HepG2 (cell line): ENCODE results near the gene FAM3B. TPM values are rescaled to one million over a fixed set of nuclear protein-coding genes. Genes with fewer than 3 reads are reported as not detected.

Experiments
- AKAP8 ChIP-seq: sonication (generic); formaldehyde crosslinking; IDR thresholded peaks from 2 replicates; pipeline ENCODE4 v1.5.1; 2020; ENCODE audit warnings: mild to moderate bottlenecking, missing genetic modification reagents
- ATF7 ChIP-seq, 2 experiments: fragments of 450-650 bp in 1 of 2; sonication (generic) in 1 of 2; formaldehyde crosslinking in 1 of 2; IDR thresholded peaks; 2 replicates each; pipeline versions ENCODE4 v1.4.0 to v1.6.1; 2016 to 2020; ENCODE audit warnings: antibody characterized with exemption in 1 of 2, mild to moderate bottlenecking in 1 of 2, missing genetic modification reagents in 1 of 2
- HIVEP1 ChIP-seq: sonication (generic); formaldehyde crosslinking; IDR thresholded peaks from 2 replicates; pipeline ENCODE4 v1.4.0; 2020; ENCODE audit warnings: mild to moderate bottlenecking, missing genetic modification reagents
- HMG20A ChIP-seq: IDR thresholded peaks from 2 replicates; pipeline ENCODE4 v1.6.1; 2016; ENCODE audit warnings: borderline replicate concordance
- HOXA3 ChIP-seq: sonication (generic); formaldehyde crosslinking; IDR thresholded peaks from 2 replicates; pipeline ENCODE4 v1.5.0; 2020; ENCODE audit warnings: missing genetic modification reagents
- RFXAP ChIP-seq: sonication (generic); formaldehyde crosslinking; IDR thresholded peaks from 2 replicates; pipeline ENCODE4 v1.4.0; 2020; ENCODE audit warnings: missing genetic modification reagents, borderline replicate concordance
- SAFB2 ChIP-seq: sonication (generic); formaldehyde crosslinking; IDR thresholded peaks from 2 replicates; pipeline ENCODE4 v1.5.1; 2020; ENCODE audit warnings: missing genetic modification reagents, low read depth, mild to moderate bottlenecking, borderline replicate concordance
- SP5 ChIP-seq: IDR thresholded peaks from 2 replicates; pipeline ENCODE4 v1.6.1; 2016; ENCODE audit warnings: low read depth, borderline replicate concordance
- SRF ChIP-seq: IDR thresholded peaks from 2 replicates; pipeline ENCODE4 v1.6.1; 2011; ENCODE audit warnings: mild to moderate bottlenecking, low read depth, low read length, moderate library complexity
- ZBTB21 ChIP-seq: sonication (generic); formaldehyde crosslinking; IDR thresholded peaks from 2 replicates; pipeline ENCODE4 v1.4.0; 2020; ENCODE audit warnings: missing genetic modification reagents
- ZFP36L1 ChIP-seq: sonication (generic); formaldehyde crosslinking; IDR thresholded peaks from 2 replicates; pipeline ENCODE4 v1.8.0; 2022; ENCODE audit warnings: mild to moderate bottlenecking, missing genetic modification reagents, moderate library complexity
- ZFP82 ChIP-seq: sonication (generic); formaldehyde crosslinking; IDR thresholded peaks from 2 replicates; pipeline ENCODE4 v1.5.1; 2020; ENCODE audit warnings: mild to moderate bottlenecking, missing genetic modification reagents, borderline replicate concordance
- ZNF605 ChIP-seq: sonication (generic); formaldehyde crosslinking; IDR thresholded peaks from 2 replicates; pipeline ENCODE4 v1.8.0; 2022; ENCODE audit warnings: mild to moderate bottlenecking, missing genetic modification reagents
- ZNF616 ChIP-seq: sonication (generic); formaldehyde crosslinking; IDR thresholded peaks from 2 replicates; pipeline ENCODE4 v1.5.0; 2020; ENCODE audit warnings: low read depth, mild to moderate bottlenecking, missing genetic modification reagents
- ZNF672 ChIP-seq: sonication (generic); formaldehyde crosslinking; IDR thresholded peaks from 2 replicates; pipeline ENCODE4 v1.8.1; 2022; ENCODE audit warnings: missing genetic modification reagents
- ZNF782 ChIP-seq: sonication (generic); formaldehyde crosslinking; IDR thresholded peaks from 2 replicates; pipeline ENCODE4 v1.4.0; 2020; ENCODE audit warnings: missing genetic modification reagents, mild to moderate bottlenecking, borderline replicate concordance
- polyA plus RNA-seq, 8 experiments: library from polyadenylated mRNA; depleted of rRNA in 3 of 8; stranded (reverse) in 7 of 8; unstranded in 1 of 8; fragments of >200 nt; fragmentation: Illumina TruSeq in 4 of 8; extraction: Trizol in 4 of 8; gene quantifications; 2 replicates each; pipeline versions ENCODE4 v1.2.1 to v1.2.3, GENCODE V29; 2011 to 2016; ENCODE audit warnings: low read depth in 4 of 8, missing spikeins in 1 of 8, mixed read lengths in 1 of 8; ENCODE audit not compliant: insufficient read depth in 1 of 8
- total RNA-seq, 5 experiments: library from RNA; depleted of rRNA; stranded (reverse); fragments of >200 nt; fragmentation: Illumina TruSeq; extraction: Trizol; gene quantifications; 2 replicates each; pipeline ENCODE4 v1.2.3, GENCODE V29; 2016; ENCODE audit warnings: low read depth in 1 of 5
- TF ChIP-seq, protein P1 (sequence below): sonication (generic); formaldehyde crosslinking; IDR thresholded peaks from 2 replicates; pipeline ENCODE4 v1.5.1; 2020; ENCODE audit warnings: mild to moderate bottlenecking, moderate library complexity, missing genetic modification reagents
- TF ChIP-seq, protein P2 (sequence below): sonication (generic); formaldehyde crosslinking; conservative IDR thresholded peaks from 2 replicates; pipeline ENCODE4 v1.4.0; 2020; ENCODE audit warnings: mild to moderate bottlenecking, missing genetic modification reagents, moderate library complexity
- TF ChIP-seq, protein P3 (sequence below): sonication (generic); formaldehyde crosslinking; IDR thresholded peaks from 2 replicates; pipeline ENCODE4 v1.4.0; 2020; ENCODE audit warnings: mild to moderate bottlenecking, missing genetic modification reagents
- TF ChIP-seq, protein P4 (sequence below): sonication (generic); formaldehyde crosslinking; IDR thresholded peaks from 2 replicates; pipeline ENCODE4 v1.5.0; 2020; ENCODE audit warnings: mild to moderate bottlenecking, missing genetic modification reagents
- TF ChIP-seq, protein P5 (sequence below): sonication (generic); formaldehyde crosslinking; IDR thresholded peaks from 2 replicates; pipeline ENCODE4 v1.9.0; 2021; ENCODE audit warnings: missing genetic modification reagents, borderline replicate concordance

Gene FAM3B
- total and polyA plus RNA-seq, 2 of the 13 experiments (the other 11 are each of a cell fraction or from before 2014, with no cell fraction given), result 46.5 to 62.0 TPM

DNA sequence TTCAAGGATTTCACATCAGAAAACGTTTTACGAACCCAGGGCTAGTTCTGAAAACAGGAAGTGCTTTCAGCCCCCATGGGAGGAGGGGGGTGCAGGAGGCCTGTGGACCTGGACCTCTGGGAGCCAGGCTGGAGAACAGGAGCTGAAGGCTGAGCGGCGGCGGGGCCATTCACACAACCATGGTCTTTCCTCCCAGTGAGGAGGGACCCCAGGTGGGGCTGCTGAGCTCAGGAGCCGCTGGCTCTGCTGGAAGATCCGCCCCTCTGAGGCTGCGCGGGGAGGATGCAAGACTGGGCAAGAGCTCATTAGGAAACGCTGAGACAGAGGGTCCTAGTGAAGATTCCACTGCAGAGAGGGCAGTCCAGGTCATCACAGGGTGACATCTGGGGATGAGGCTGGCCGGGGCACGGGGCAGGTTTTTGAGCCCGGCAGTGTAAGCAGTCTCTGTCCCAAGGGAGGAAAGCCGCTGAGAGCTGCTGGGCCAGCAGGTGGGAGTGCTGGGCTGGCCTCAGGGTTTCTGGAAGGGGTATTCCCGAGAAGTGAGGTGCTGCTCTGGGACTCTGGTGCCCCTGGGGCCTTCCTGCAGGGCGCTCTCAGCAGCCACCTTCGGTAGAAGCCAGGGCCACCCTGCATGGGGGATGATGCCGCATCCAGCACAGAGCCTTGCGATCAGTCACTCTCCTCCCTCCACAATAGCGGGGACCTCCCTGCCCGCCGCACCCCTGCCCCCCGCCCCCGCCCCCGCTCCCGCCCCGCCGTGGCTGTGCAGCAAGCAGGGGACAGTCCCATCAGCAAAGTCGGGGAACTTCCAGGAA is 52.7 kb downstream of the FAM3B start (continued):
- TF ChIP-seq ZNF616 (CRISPR knock-in tag), result no peak
- no peak for TF ChIP-seq ATF7 (IDR thresholded peaks at IDR 0.05)
- no peak for TF ChIP-seq ATF7 (CRISPR knock-in tag; IDR thresholded peaks at IDR 0.05)
- TF ChIP-seq, protein P1, sequence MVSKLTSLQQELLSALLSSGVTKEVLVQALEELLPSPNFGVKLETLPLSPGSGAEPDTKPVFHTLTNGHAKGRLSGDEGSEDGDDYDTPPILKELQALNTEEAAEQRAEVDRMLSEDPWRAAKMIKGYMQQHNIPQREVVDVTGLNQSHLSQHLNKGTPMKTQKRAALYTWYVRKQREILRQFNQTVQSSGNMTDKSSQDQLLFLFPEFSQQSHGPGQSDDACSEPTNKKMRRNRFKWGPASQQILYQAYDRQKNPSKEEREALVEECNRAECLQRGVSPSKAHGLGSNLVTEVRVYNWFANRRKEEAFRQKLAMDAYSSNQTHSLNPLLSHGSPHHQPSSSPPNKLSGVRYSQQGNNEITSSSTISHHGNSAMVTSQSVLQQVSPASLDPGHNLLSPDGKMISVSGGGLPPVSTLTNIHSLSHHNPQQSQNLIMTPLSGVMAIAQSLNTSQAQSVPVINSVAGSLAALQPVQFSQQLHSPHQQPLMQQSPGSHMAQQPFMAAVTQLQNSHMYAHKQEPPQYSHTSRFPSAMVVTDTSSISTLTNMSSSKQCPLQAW (CRISPR knock-in tag), result 0 out of 2 replicates have a peak, but pooled peaks have one; percentile 28
- TF ChIP-seq ZNF605 (CRISPR knock-in tag), result no peak
- TF ChIP-seq ZNF672, result no peak
- TF ChIP-seq, protein P2, sequence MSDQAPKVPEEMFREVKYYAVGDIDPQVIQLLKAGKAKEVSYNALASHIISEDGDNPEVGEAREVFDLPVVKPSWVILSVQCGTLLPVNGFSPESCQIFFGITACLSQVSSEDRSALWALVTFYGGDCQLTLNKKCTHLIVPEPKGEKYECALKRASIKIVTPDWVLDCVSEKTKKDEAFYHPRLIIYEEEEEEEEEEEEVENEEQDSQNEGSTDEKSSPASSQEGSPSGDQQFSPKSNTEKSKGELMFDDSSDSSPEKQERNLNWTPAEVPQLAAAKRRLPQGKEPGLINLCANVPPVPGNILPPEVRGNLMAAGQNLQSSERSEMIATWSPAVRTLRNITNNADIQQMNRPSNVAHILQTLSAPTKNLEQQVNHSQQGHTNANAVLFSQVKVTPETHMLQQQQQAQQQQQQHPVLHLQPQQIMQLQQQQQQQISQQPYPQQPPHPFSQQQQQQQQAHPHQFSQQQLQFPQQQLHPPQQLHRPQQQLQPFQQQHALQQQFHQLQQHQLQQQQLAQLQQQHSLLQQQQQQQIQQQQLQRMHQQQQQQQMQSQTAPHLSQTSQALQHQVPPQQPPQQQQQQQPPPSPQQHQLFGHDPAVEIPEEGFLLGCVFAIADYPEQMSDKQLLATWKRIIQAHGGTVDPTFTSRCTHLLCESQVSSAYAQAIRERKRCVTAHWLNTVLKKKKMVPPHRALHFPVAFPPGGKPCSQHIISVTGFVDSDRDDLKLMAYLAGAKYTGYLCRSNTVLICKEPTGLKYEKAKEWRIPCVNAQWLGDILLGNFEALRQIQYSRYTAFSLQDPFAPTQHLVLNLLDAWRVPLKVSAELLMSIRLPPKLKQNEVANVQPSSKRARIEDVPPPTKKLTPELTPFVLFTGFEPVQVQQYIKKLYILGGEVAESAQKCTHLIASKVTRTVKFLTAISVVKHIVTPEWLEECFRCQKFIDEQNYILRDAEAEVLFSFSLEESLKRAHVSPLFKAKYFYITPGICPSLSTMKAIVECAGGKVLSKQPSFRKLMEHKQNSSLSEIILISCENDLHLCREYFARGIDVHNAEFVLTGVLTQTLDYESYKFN (CRISPR knock-in tag), result peak; percentile 30; the same call in 1 of the 2 replicates
- TF ChIP-seq ZBTB21 (CRISPR knock-in tag), result no peak
- no peak for TF ChIP-seq RFXAP (CRISPR knock-in tag)
- TF ChIP-seq, protein P3, sequence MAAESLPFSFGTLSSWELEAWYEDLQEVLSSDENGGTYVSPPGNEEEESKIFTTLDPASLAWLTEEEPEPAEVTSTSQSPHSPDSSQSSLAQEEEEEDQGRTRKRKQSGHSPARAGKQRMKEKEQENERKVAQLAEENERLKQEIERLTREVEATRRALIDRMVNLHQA, result no peak
- no peak for TF ChIP-seq HMG20A (CRISPR knock-in tag)
- no peak for TF ChIP-seq SRF
- no peak for TF ChIP-seq ZFP82 (CRISPR knock-in tag)
- TF ChIP-seq, protein P4, sequence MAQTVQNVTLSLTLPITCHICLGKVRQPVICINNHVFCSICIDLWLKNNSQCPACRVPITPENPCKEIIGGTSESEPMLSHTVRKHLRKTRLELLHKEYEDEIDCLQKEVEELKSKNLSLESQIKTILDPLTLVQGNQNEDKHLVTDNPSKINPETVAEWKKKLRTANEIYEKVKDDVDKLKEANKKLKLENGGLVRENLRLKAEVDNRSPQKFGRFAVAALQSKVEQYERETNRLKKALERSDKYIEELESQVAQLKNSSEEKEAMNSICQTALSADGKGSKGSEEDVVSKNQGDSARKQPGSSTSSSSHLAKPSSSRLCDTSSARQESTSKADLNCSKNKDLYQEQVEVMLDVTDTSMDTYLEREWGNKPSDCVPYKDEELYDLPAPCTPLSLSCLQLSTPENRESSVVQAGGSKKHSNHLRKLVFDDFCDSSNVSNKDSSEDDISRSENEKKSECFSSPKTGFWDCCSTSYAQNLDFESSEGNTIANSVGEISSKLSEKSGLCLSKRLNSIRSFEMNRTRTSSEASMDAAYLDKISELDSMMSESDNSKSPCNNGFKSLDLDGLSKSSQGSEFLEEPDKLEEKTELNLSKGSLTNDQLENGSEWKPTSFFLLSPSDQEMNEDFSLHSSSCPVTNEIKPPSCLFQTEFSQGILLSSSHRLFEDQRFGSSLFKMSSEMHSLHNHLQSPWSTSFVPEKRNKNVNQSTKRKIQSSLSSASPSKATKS, result no peak
- no peak for TF ChIP-seq SP5 (CRISPR knock-in tag)
- no peak for TF ChIP-seq SAFB2 (CRISPR knock-in tag)
- TF ChIP-seq HIVEP1, result no peak
- no peak for TF ChIP-seq AKAP8
- TF ChIP-seq, protein P5, sequence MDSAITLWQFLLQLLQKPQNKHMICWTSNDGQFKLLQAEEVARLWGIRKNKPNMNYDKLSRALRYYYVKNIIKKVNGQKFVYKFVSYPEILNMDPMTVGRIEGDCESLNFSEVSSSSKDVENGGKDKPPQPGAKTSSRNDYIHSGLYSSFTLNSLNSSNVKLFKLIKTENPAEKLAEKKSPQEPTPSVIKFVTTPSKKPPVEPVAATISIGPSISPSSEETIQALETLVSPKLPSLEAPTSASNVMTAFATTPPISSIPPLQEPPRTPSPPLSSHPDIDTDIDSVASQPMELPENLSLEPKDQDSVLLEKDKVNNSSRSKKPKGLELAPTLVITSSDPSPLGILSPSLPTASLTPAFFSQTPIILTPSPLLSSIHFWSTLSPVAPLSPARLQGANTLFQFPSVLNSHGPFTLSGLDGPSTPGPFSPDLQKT, result no peak
- peak; percentile 43; the same call in 1 of the 2 replicates for TF ChIP-seq HOXA3
- no peak for TF ChIP-seq ZNF782 (CRISPR knock-in tag)
- no peak for TF ChIP-seq ZFP36L1
